GM12874 (cell line): ENCODE data around the gene TNS3.

ENCODE experiments used
- TF ChIP-seq, protein P1 (sequence below): IDR thresholded peaks from 2 replicates; pipeline ENCODE4 v1.5.1; 2011; ENCODE audit warnings: low read depth, mild to moderate bottlenecking, control low read depth, low read length, moderate library complexity; ENCODE audit not compliant: insufficient read depth

The TNS3 gene

DNA sequence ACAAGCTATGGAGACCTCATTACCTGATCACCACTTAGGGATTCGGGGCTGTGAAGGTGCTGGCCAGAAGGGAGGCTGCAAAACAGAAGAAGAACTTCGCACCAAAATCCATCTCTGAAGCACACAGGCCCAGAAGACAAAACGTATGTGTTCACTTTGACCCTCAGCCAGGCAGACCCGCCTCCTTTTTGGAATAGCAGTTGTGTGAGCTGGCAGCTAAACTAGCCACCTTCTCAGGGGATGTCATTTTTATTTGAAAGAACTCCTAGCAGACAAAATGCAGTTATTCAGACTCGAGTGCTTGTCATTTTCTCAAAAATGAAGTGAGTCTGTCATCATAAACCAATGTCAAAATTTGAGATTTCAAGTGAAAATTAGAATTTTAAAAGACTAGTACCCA is 71.7 kb downstream of the TNS3 start:
- TF ChIP-seq, protein P1, sequence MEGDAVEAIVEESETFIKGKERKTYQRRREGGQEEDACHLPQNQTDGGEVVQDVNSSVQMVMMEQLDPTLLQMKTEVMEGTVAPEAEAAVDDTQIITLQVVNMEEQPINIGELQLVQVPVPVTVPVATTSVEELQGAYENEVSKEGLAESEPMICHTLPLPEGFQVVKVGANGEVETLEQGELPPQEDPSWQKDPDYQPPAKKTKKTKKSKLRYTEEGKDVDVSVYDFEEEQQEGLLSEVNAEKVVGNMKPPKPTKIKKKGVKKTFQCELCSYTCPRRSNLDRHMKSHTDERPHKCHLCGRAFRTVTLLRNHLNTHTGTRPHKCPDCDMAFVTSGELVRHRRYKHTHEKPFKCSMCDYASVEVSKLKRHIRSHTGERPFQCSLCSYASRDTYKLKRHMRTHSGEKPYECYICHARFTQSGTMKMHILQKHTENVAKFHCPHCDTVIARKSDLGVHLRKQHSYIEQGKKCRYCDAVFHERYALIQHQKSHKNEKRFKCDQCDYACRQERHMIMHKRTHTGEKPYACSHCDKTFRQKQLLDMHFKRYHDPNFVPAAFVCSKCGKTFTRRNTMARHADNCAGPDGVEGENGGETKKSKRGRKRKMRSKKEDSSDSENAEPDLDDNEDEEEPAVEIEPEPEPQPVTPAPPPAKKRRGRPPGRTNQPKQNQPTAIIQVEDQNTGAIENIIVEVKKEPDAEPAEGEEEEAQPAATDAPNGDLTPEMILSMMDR = no peak

DNA sequence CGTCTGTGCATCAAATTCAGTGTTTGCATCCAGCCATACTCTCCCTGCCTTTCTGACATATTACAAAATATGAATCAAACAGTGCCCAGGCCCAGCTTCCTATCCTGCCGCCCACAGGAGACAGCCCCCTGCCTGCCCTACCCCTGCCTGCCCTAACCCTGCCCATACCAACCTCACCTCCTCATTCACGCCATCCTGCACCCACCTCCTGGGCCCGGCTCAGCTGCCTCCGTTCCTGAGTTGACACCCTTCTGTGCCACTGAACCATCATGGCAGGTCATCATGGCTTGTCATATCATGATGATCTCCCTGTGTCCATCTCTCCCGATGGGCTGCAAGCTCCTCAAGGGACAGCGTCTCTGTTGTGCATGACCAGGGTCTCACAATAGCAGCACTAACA is 72.3 kb downstream of the TNS3 start:
- TF ChIP-seq, protein P1 = no peak

DNA sequence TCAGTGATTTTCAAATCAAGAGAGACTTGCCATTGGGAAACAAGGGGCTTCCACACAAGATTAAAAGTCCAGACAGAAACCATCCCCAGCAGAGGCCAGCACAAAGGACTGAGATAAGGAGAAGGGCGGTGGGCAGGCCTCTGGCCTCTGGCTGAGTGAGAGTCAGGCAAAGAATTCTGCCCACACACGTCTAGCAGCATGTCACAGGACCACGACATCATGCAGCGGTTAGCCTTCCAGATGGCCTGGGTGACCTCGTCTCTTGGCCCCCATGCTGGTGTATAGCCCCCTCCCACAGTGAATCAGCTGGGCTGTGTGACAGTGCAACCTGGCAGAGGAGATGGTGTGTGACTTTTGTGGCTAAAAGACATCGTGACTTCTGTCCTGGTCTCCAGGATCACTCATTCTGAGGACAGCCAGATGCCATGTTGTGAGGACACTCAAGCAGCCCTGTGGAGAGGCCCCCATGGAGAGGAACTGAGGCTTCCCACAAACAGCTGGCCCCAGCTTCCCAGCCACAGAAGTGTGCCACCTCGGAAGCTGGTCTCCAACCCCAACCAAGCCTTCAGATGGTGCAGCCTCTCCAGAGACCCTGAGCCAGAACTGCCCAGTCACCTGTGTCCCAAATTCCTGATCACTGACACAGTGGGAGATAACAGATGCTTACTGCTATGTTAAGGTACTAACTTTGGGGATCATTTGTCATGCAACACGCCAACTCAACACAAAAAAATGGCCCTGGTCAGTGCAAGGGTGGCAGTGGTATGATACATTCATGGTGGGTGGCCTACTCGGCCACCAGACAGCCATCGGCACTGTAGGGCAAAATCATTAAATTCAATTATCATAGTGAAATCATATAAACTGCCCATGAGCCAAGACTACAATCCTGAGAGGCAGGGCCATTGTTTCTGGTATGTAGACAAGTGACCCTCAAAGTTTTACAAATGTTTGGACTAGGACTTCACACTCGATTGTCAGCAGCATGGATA is 73.2 kb downstream of the TNS3 start:
- TF ChIP-seq, protein P1 = no peak

DNA sequence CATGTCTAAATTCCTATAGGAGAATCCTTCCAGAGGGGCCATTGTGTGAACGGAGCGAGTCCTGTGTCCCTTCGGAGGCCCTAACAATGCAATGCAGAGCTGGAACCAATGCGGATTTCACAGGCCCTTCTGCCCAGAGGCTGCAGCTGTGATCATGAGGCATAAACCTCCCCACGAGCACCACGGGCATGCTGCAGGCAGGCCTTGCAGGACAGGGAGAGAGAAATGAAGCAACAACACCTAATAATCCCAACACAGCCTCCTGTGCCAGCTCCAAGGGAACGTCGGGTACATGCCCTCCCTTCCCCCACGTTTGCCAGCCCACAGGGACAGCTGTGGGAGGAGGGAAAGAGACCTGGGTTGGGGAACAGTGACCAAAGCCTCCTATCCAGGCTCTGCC is 74.4 kb downstream of the TNS3 start:
- TF ChIP-seq, protein P1 = no peak

DNA sequence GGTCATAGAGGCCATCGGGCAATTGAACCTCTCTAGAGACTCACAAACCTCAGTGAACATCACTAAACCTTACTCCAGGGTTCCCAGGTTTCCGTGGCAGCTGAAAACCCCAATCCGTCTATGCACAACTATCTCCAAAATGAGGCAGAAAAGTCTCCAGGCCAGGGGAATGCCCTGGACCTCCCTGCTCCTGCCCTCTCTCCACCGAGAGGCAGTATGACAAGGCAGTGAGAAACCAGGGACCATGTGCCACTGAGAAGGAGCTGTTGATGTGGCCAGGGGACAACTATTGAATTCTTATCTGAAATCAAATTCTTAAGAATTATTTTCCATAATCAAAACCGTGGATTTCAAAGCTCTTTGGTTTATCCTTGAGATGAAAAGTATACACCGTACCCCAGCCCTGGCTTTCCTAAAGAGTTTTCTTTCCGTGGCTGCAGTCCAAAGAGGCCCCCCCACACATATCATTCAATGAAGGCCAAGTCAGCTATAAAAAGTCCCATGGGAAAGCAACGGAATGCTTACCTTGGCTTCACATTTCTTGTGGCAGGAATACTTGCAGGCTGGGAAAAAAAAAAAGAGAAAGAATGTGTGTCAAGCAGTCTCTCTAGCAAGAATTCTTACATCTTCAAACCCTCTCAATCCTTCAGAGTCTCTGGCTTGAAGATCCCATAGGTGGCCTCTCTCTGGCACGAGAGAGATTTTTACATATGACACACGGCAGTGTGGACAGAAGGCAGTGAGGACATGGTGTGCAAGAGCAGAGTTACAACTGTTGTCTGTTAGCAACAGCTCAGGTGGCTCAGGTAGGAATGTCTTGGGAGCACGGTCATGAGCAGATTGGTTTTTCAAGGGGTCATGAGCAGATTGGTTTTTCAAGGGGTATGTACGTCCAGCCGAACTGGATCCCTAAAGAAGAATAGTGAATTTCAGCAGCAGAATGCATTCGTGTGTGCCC is 75.2 kb downstream of the TNS3 start:
- TF ChIP-seq, protein P1 = no peak

DNA sequence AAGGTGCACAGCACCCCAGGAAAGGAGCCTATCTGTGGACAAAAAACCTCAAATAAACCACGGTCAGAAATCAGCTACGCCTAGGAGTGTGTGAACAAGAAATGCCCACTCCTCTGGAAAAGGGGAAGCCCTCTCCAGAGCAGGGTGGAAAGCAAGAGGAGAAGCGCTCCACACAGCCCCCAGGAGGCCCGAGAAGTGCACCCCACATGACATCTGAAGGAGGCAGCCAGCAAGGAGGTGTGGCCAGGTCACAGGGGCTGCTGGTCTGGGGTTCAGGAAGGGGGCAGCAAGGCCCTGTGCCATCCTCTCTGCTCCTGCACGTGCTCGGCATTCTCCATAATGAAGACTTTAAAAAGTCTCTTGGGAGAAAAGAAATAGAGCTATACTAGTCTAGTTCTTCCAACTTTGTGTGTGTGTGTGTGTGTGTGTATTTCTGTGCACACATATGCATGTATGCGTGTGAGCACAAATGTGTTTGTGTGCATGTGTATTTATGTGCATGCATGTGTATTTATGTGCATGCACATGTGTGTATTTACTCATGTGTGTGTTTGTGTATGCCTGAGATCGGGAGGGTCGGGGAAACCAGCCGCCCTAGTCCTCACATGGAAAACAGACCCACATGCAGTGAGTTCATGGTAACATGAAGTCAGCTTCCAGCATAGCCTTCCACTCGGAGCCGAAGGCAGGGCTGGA is 76.5 kb downstream of the TNS3 start:
- TF ChIP-seq, protein P1 = no peak
